Dedifferentiated amniotic fluid mesenchymal stem cell (primary cell): ENCODE results near the gene RAB22A.
A peak's percentile ranks its signal among the peaks of the same experiment; 100 is the strongest.
"Not testable (repeated sequence)": the region's sequence is repeated elsewhere in the genome, so short reads cannot be mapped to it uniquely, and the experiment has no call there.

Experiments used
- DNase-seq: peaks from one replicate; pipeline ENCODE4 v3.0.0-alpha.2; 2016; ENCODE audit errors: extremely low spot score

RAB22A gene

GRCh38 chr20:58342104-58342945 lies 32.8 kb downstream of the RAB22A start:
- peak; percentile 72 for DNase-seq

- DNase-seq, result peak; percentile 19
These were observed 35.2 kb downstream of the RAB22A start for GRCh38 chr20:58344741-58345140.

- DNase-seq, result peak; percentile 56
These were observed 40.1 kb downstream of the RAB22A start for GRCh38 chr20:58349570-58349969.

- DNase-seq, result no peak
These were observed 43.0 kb downstream of the RAB22A start for GRCh38 chr20:58352468-58352867.

GRCh38 chr20:58359441-58359840 lies 49.9 kb downstream of the RAB22A start:
- no peak for DNase-seq

- no peak for DNase-seq
These were observed 51.4 kb downstream of the RAB22A start for GRCh38 chr20:58360936-58361335.

GRCh38 chr20:58361481-58362205 lies 52.1 kb downstream of the RAB22A start:
- DNase-seq, result peak; percentile 66

GRCh38 chr20:58362206-58362516 lies 52.6 kb downstream of the RAB22A start:
- DNase-seq, result no peak

GRCh38 chr20:58362970-58363369 lies 53.5 kb downstream of the RAB22A start:
- no peak for DNase-seq

GRCh38 chr20:58366866-58367265 lies 57.4 kb downstream of the RAB22A start:
- DNase-seq, result no peak

- DNase-seq, result no peak
These were observed 63.3 kb downstream of the RAB22A start for GRCh38 chr20:58372806-58373205.

GRCh38 chr20:58373296-58373695 lies 63.8 kb downstream of the RAB22A start:
- DNase-seq, result not testable (repeated sequence)

- no peak for DNase-seq
These were observed 64.7 kb downstream of the RAB22A start for GRCh38 chr20:58374027-58374850.

GRCh38 chr20:58374906-58375758 lies 65.6 kb downstream of the RAB22A start:
- DNase-seq, result peak; percentile 73

GRCh38 chr20:58375759-58376352 lies 66.3 kb downstream of the RAB22A start:
- DNase-seq, result no peak

- DNase-seq, result no peak
These were observed 67.5 kb downstream of the RAB22A start for GRCh38 chr20:58377017-58377416.

- DNase-seq, result no peak
These were observed 68.4 kb downstream of the RAB22A start for GRCh38 chr20:58377766-58378401.

- no peak for DNase-seq
These were observed 69.2 kb downstream of the RAB22A start for GRCh38 chr20:58378704-58379103.

- DNase-seq, result no peak
These were observed 72.1 kb downstream of the RAB22A start for GRCh38 chr20:58381627-58382026.

- DNase-seq, result no peak
These were observed 72.6 kb downstream of the RAB22A start for GRCh38 chr20:58382096-58382495.

- DNase-seq, result no peak
These were observed 75.3 kb downstream of the RAB22A start for GRCh38 chr20:58384821-58385220.
